Keratinocyte (primary cell): ENCODE results near the gene HIP1.

ENCODE experiments used
- EZH2 ChIP-seq: IDR thresholded peaks from one replicate; pipeline ENCODE4 v1.6.1; 2012; ENCODE audit warnings: inconsistent platforms, mild to moderate bottlenecking, low read length, moderate library complexity
- TF ChIP-seq, protein P1 (sequence below), 3 experiments: IDR thresholded peaks in 1 of 3; conservative IDR thresholded peaks in 1 of 3; optimal IDR thresholded peaks in 1 of 3; 2 replicates in 2 of 3; 3 replicates in 1 of 3; pipeline versions ENCODE3 to v1.5.1; 2011; ENCODE audit warnings: low read length in 3 of 3, mild to moderate bottlenecking in 3 of 3, moderate library complexity in 2 of 3, control low read depth in 1 of 3, inconsistent platforms in 1 of 3; ENCODE audit not compliant: insufficient read depth in 2 of 3; ENCODE audit errors: extremely low read depth in 1 of 3

- TF ChIP-seq, protein P1, sequence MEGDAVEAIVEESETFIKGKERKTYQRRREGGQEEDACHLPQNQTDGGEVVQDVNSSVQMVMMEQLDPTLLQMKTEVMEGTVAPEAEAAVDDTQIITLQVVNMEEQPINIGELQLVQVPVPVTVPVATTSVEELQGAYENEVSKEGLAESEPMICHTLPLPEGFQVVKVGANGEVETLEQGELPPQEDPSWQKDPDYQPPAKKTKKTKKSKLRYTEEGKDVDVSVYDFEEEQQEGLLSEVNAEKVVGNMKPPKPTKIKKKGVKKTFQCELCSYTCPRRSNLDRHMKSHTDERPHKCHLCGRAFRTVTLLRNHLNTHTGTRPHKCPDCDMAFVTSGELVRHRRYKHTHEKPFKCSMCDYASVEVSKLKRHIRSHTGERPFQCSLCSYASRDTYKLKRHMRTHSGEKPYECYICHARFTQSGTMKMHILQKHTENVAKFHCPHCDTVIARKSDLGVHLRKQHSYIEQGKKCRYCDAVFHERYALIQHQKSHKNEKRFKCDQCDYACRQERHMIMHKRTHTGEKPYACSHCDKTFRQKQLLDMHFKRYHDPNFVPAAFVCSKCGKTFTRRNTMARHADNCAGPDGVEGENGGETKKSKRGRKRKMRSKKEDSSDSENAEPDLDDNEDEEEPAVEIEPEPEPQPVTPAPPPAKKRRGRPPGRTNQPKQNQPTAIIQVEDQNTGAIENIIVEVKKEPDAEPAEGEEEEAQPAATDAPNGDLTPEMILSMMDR (optimal IDR thresholded peaks at IDR 0.05 in 1 of 3, IDR thresholded peaks at IDR 0.05 in 1 of 3, conservative IDR thresholded peaks at IDR 0.05 in 1 of 3; ENCODE audit: extremely low read depth in 1 of 3, insufficient read depth in 2 of 3, low read length in 3 of 3) = no peak
- TF ChIP-seq EZH2 = no peak
Observed at GRCh38 chr7:75584354-75584753, 154.4 kb downstream of the HIP1 start.
